HL-60 (cell line): ENCODE results near the gene CCNI2.

Experiments used
- POLR2AphosphoS5 ChIP-seq: IDR thresholded peaks from 2 replicates; pipeline ENCODE4 v1.6.1; 2012; ENCODE audit warnings: low read depth
- REST ChIP-seq: IDR thresholded peaks from 2 replicates; pipeline ENCODE4 v1.6.1; 2012; ENCODE audit warnings: low read depth; ENCODE audit not compliant: insufficient replicate concordance
- SPI1 ChIP-seq: IDR thresholded peaks from 2 replicates; pipeline ENCODE4 v1.6.1; 2012; ENCODE audit warnings: low read depth, mild to moderate bottlenecking, borderline replicate concordance
- TF ChIP-seq, protein P1 (sequence below): IDR thresholded peaks from one replicate; pipeline ENCODE4 v1.5.1; 2011; ENCODE audit warnings: low read length, control low read depth, inconsistent platforms; ENCODE audit not compliant: insufficient read depth

GRCh38 chr5:132758451-132758850 lies 11.2 kb downstream of the CCNI2 start:
- TF ChIP-seq, protein P1, sequence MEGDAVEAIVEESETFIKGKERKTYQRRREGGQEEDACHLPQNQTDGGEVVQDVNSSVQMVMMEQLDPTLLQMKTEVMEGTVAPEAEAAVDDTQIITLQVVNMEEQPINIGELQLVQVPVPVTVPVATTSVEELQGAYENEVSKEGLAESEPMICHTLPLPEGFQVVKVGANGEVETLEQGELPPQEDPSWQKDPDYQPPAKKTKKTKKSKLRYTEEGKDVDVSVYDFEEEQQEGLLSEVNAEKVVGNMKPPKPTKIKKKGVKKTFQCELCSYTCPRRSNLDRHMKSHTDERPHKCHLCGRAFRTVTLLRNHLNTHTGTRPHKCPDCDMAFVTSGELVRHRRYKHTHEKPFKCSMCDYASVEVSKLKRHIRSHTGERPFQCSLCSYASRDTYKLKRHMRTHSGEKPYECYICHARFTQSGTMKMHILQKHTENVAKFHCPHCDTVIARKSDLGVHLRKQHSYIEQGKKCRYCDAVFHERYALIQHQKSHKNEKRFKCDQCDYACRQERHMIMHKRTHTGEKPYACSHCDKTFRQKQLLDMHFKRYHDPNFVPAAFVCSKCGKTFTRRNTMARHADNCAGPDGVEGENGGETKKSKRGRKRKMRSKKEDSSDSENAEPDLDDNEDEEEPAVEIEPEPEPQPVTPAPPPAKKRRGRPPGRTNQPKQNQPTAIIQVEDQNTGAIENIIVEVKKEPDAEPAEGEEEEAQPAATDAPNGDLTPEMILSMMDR = no peak
- TF ChIP-seq SPI1 = no peak
- TF ChIP-seq POLR2AphosphoS5 = no peak
- TF ChIP-seq REST = no peak
